KMS-11 (cell line): ENCODE measurements around the gene SLC35F4.
"Not testable (repeated sequence)": the region's sequence is repeated elsewhere in the genome, so short reads cannot be mapped to it uniquely, and the experiment has no call there.

ENCODE experiments used
- H2AFZ ChIP-seq: fragments of 200-600 bp; sonication (generic); 2 replicates; pipeline ENCODE4 v1.6.1; 2016; ENCODE audit warnings: antibody characterized with exemption, mixed run types, low read depth
- H3K27ac ChIP-seq: fragments of 200-600 bp; sonication (generic); 2 replicates; pipeline ENCODE4 v1.6.1; 2016; ENCODE audit warnings: mild to moderate bottlenecking, mixed run types
- H3K27me3 ChIP-seq: fragments of 200-600 bp; sonication (generic); 2 replicates; pipeline ENCODE4 v1.6.1; 2017; ENCODE audit warnings: mild to moderate bottlenecking, low read depth, mixed run types, moderate library complexity; ENCODE audit not compliant: insufficient read depth
- H3K36me3 ChIP-seq: fragments of 200-600 bp; sonication (generic); 2 replicates; pipeline ENCODE4 v1.6.1; 2017; ENCODE audit warnings: mild to moderate bottlenecking, mixed run types; ENCODE audit not compliant: insufficient read depth
- H3K4me1 ChIP-seq: fragments of 200-600 bp; sonication (generic); 2 replicates; pipeline ENCODE4 v1.6.1; 2016; ENCODE audit warnings: mild to moderate bottlenecking, low read depth, mixed run types; ENCODE audit not compliant: poor library complexity, severe bottlenecking
- H3K4me2 ChIP-seq: fragments of 200-600 bp; sonication (generic); 2 replicates; pipeline ENCODE4 v1.7.0; 2016; ENCODE audit warnings: mild to moderate bottlenecking, mixed run types
- H3K4me3 ChIP-seq: fragments of 200-600 bp; sonication (generic); IDR thresholded peaks from 2 replicates; pipeline ENCODE4 v1.6.1; 2017; ENCODE audit warnings: low read depth, low read length, mixed read lengths; ENCODE audit not compliant: insufficient read depth
- H3K79me2 ChIP-seq: fragments of 200-600 bp; sonication (generic); 2 replicates; pipeline ENCODE4 v1.6.1; 2016; ENCODE audit warnings: low read depth, mixed run types; ENCODE audit not compliant: insufficient read depth
- H3K9ac ChIP-seq: fragments of 200-600 bp; sonication (generic); 2 replicates; pipeline ENCODE4 v1.6.1; 2016; ENCODE audit warnings: mild to moderate bottlenecking, mixed run types
- H4K20me1 ChIP-seq: fragments of 200-600 bp; sonication (generic); 2 replicates; pipeline ENCODE4 v1.6.1; 2016; ENCODE audit warnings: mild to moderate bottlenecking, mixed run types; ENCODE audit not compliant: insufficient read depth
- CTCF ChIP-seq: fragments of 200-600 bp; sonication (generic); conservative IDR thresholded peaks from 2 replicates; pipeline ENCODE4 v1.6.1; 2017; ENCODE audit warnings: low read depth, mild to moderate bottlenecking, antibody characterized with exemption, low read length, moderate library complexity, mixed read lengths

SLC35F4 gene

GRCh38 chr14:57760896-57761295 lies 105.0 kb downstream of the SLC35F4 start:
- no peak overlapping the region for H3K27ac ChIP-seq
- H3K4me2 ChIP-seq = no peak overlapping the region
- H3K27me3 ChIP-seq = no peaks in the 10 kb centered on the region
- no peaks in the 10 kb centered on the region for H3K79me2 ChIP-seq
- H3K36me3 ChIP-seq = no peaks in the 10 kb centered on the region
- H2AFZ ChIP-seq = no peak overlapping the region
- no peak for TF ChIP-seq CTCF
- no peak overlapping the region for H3K4me3 ChIP-seq
- H3K9ac ChIP-seq = no peak overlapping the region
- H4K20me1 ChIP-seq = no peaks in the 10 kb centered on the region
- H3K4me1 ChIP-seq = no peaks in the 10 kb centered on the region

- no peak overlapping the region for H3K4me2 ChIP-seq
- no peaks in the 10 kb centered on the region for H3K36me3 ChIP-seq
- no peaks in the 10 kb centered on the region for H3K79me2 ChIP-seq
- H4K20me1 ChIP-seq = no peaks in the 10 kb centered on the region
- H3K4me3 ChIP-seq = no peak overlapping the region
- no peaks in the 10 kb centered on the region for H3K4me1 ChIP-seq
- H3K9ac ChIP-seq = no peak overlapping the region
- H3K27ac ChIP-seq = no peak overlapping the region
- no peaks in the 10 kb centered on the region for H3K27me3 ChIP-seq
- no peak for TF ChIP-seq CTCF
- H2AFZ ChIP-seq = no peak overlapping the region
These were observed 110.8 kb downstream of the SLC35F4 start for GRCh38 chr14:57755018-57755521.

GRCh38 chr14:57754527-57754926 lies 111.4 kb downstream of the SLC35F4 start:
- H2AFZ ChIP-seq = no peak overlapping the region
- no peak overlapping the region for H3K9ac ChIP-seq
- no peaks in the 10 kb centered on the region for H3K27me3 ChIP-seq
- H3K79me2 ChIP-seq = no peaks in the 10 kb centered on the region
- no peak overlapping the region for H3K4me3 ChIP-seq
- H3K4me1 ChIP-seq = no peaks in the 10 kb centered on the region
- H3K4me2 ChIP-seq = no peak overlapping the region
- no peaks in the 10 kb centered on the region for H3K36me3 ChIP-seq
- H3K27ac ChIP-seq = no peak overlapping the region
- H4K20me1 ChIP-seq = no peaks in the 10 kb centered on the region
- TF ChIP-seq CTCF = no peak

- Histone ChIP-seq H3K27me3 (no peaks in the 10 kb centered on the region), H2AFZ (no peak overlapping the region), H3K9ac (no peak overlapping the region), H3K4me1 (no peaks in the 10 kb centered on the region), H3K4me2 (no peak overlapping the region), H3K79me2 (no peaks in the 10 kb centered on the region), H3K36me3 (no peaks in the 10 kb centered on the region), H4K20me1 (no peaks in the 10 kb centered on the region), H3K4me3 (no peak overlapping the region), H3K27ac (no peak overlapping the region)
- TF ChIP-seq CTCF = no peak
These were observed 112.1 kb downstream of the SLC35F4 start for GRCh38 chr14:57753821-57754220.

- not testable (repeated sequence) for H3K4me2 ChIP-seq, H3K79me2 ChIP-seq, H3K4me3 ChIP-seq, H3K36me3 ChIP-seq, H3K27me3 ChIP-seq, H3K4me1 ChIP-seq, H2AFZ ChIP-seq, H3K27ac ChIP-seq, H4K20me1 ChIP-seq, H3K9ac ChIP-seq
These were observed 113.7 kb downstream of the SLC35F4 start for GRCh38 chr14:57752142-57752695.
